Naive thymus-derived CD8-positive, alpha-beta T cell (primary cell): ENCODE measurements around the gene CES3. TPM values are rescaled to one million over a fixed set of nuclear protein-coding genes. Genes with fewer than 3 reads are reported as not detected.
"Not testable (repeated sequence)": the region's sequence is repeated elsewhere in the genome, so short reads cannot be mapped to it uniquely, and the experiment has no call there.

ENCODE experiments used
- ATAC-seq, 2 donors: fragments of 150-1000 bp; cut with Tn5 transposase in 1 of 2; sonication (Bioruptor Pico), chemical (Tn5 transposase) in 1 of 2; 1 replicate in 1 of 2; 2 replicates in 1 of 2; pipeline ENCODE4 v1.10.0; 2021; ENCODE audit warnings: mild to moderate bottlenecking in 2 of 2, moderate library complexity in 2 of 2
- POLR2A ChIA-PET: fragments of 350-600 bp; sonication (Branson Sonifier 250); formaldehyde crosslinking; loops from one replicate; lab custom pipeline; 2021; ENCODE audit warnings: antibody characterized with exemption; lab: Charles Lee
- DNase-seq, 10 donors: peaks; one replicate each; pipeline versions ENCODE4 v3.0.0 to v3.0.0-alpha.2; 2020 to 2022
- H3K27ac Mint-ChIP-seq, 10 donors: one replicate each; pipeline ENCODE4 v1.8.0; 2020 to 2022; ENCODE audit warnings: mild to moderate bottlenecking in 10 of 10, mixed read lengths in 10 of 10, moderate library complexity in 4 of 10, inconsistent platforms in 1 of 10
- H3K27me3 Mint-ChIP-seq, 5 donors: one replicate each; pipeline ENCODE4 v1.8.0; 2021 to 2022; ENCODE audit warnings: mixed read lengths in 5 of 5
- H3K36me3 Mint-ChIP-seq, 3 donors: one replicate each; pipeline ENCODE4 v1.8.0; 2020 to 2022; ENCODE audit warnings: mixed read lengths in 3 of 3, mild to moderate bottlenecking in 2 of 3, inconsistent platforms in 1 of 3
- H3K4me1 Mint-ChIP-seq, 4 donors: one replicate each; pipeline ENCODE4 v1.8.0; 2021 to 2022; ENCODE audit warnings: mixed read lengths in 4 of 4
- H3K4me3 Mint-ChIP-seq, 10 donors: one replicate each; pipeline ENCODE4 v1.8.0; 2020 to 2022; ENCODE audit warnings: mild to moderate bottlenecking in 10 of 10, mixed read lengths in 10 of 10, moderate library complexity in 6 of 10, inconsistent platforms in 1 of 10
- H3K9me3 Mint-ChIP-seq, 9 donors: one replicate each; pipeline ENCODE4 v1.8.0; 2020 to 2022; ENCODE audit warnings: mixed read lengths in 9 of 9, mild to moderate bottlenecking in 3 of 9, inconsistent platforms in 1 of 9, moderate library complexity in 1 of 9
- polyA plus RNA-seq, 3 donors: library from polyadenylated mRNA; unstranded; fragments of 300-500 nt; fragmentation: Illumina TruSeq; gene quantifications; one replicate each; pipeline ENCODE4 v1.2.3, GENCODE V29; 2021
- total RNA-seq, 8 experiments: library from RNA in 2 of 8; stranded (reverse) in 2 of 8; gene quantifications; one replicate each; pipeline ENCODE4 v1.2.3 and lab custom pipeline; 2021 to 2026

Gene CES3
- total and polyA plus RNA-seq, 5 experiments from 2014 or later: 0.10 to 0.16 TPM; not detected in 3

DNA sequence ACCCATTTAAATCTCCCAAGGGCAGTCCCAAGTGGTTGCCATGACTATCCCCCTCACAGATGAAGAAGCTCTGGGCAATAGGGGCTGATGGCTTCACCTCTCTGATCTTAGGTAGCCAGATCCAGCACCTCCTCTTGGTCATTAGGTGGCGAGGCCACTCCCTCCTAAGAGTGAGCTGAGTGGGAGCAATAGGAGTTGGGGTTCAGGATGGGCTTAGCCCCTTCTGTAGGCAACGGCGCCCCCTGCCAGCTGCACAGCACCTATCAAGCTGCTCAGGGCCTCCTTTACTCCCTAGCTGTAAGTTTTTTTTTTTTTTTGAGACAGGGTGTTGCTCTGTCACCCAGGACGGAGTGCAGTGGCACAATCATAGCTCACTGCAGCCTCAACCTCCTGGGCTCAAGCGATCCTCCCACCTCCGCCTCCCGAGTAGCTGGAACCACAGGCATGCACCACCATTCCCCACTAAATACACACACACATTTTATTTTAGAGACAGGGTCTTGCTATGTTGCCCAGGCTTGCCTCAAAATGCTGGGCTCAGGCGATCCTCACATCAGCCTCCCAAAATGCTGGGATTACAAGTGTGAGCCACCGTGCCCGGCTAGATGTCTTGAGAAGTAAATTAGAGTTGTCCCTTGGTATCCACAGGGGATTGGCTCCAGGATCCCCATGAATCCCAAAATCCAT lies 32.2 kb upstream of the CES3 start:
- peaks cover 19 to 33% (median 29%) of the 10 kb centered on the region in 4 donors for H3K4me1 Mint-ChIP-seq
- POLR2A ChIA-PET: interaction anchor here (0.5 kb wide), 1 partner anchor 247 kb away, joined by 3 read pairs; no protein-coding TSS in a partner anchor
- no peak overlapping the region for H3K4me3 Mint-ChIP-seq
- H3K9me3 Mint-ChIP-seq: no peaks in the 10 kb centered on the region
- peaks cover 3 to 21% (median 9%) of the 10 kb centered on the region in 5 donors for H3K27me3 Mint-ChIP-seq
- peaks cover 0 to 22% (median 3%) of the 10 kb centered on the region in 3 donors for H3K36me3 Mint-ChIP-seq
- peak in 1 of 10 donors; percentile 17 for DNase-seq
- H3K27ac Mint-ChIP-seq: peak overlapping the region in 1 of 10 donors; percentile 72
- peak in 1 of 2 donors; percentile 29 for ATAC-seq

DNA sequence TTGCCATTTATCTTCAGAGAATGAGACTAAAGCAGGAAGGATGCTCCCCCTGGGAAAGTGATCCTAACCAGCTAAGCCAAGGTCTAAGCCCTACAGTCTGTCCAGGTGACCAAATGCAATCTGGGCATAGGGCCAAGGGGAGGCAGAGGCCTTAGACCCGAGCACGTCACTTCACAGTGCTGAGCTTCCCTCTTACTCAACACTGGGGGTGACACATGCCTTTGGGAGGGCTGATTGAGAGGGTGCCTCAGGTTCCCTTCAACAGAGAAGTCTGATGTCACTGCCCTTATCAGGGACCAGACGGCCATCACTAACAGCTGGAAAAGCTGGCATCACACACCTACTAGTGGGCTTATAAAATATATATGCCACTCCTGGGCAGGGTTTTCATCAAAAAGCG lies 30.9 kb upstream of the CES3 start:
- ATAC-seq (no peak), DNase-seq (no peak)
- POLR2A ChIA-PET: interaction anchor here (1.4 kb wide), 1 partner anchor 11 kb away, joined by 4 read pairs; no protein-coding TSS in a partner anchor
- H3K36me3 Mint-ChIP-seq: peaks cover 0 to 24% (median 5%) of the 10 kb centered on the region in 3 donors
- H3K27ac Mint-ChIP-seq: peak overlapping the region in 1 of 10 donors; percentile 12
- peaks cover 0 to 12% (median 5%) of the 10 kb centered on the region in 5 donors for H3K27me3 Mint-ChIP-seq
- H3K4me3 Mint-ChIP-seq: peak overlapping the region in 2 of 10 donors; percentile 2 to 12
- H3K4me1 Mint-ChIP-seq: peaks cover 25 to 43% (median 37%) of the 10 kb centered on the region in 4 donors
- H3K9me3 Mint-ChIP-seq: no peaks in the 10 kb centered on the region

- Mint-ChIP-seq H3K27ac (peak overlapping the region; percentile 2 to 99 (median 75)), H3K9me3 (no peaks in the 10 kb centered on the region), H3K4me1 (peaks cover 32 to 50% (median 45%) of the 10 kb centered on the region in 4 donors), H3K4me3 (peak overlapping the region in 8 of 10 donors; percentile 11 to 99 (median 82)), H3K27me3 (no peaks in the 10 kb centered on the region), H3K36me3 (peaks cover 0 to 29% (median 5%) of the 10 kb centered on the region in 3 donors)
- ATAC-seq (no peak), DNase-seq (no peak)
- POLR2A ChIA-PET: no interaction called here
These were observed 29.4 kb upstream of the CES3 start for GRCh38 chr16:66931665-66932064.

DNA sequence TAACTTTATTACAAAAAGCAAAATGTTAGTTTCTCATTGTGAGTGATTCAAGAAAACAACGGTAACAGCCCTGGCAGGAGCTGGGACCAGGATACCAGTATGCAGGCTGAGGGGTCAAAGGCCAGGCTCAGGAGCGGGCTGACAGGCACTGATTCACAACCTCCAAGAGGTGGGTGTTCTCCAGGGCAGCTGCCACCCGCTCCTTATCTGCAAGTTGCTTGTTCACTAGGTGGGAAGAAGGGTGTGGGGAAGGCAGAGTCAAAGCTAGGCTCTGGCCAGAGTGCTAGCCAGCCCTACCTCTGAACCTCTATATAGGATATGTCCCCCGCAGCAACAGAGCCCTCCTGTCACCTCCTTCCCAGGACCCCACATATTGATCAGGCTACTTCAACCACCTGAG lies 29.0 kb upstream of the CES3 start:
- Mint-ChIP-seq H3K36me3 (peaks cover 0 to 30% (median 5%) of the 10 kb centered on the region in 3 donors), H3K4me1 (peaks cover 33 to 54% (median 48%) of the 10 kb centered on the region in 4 donors)
- ATAC-seq: no peak

GRCh38 chr16:66933776-66934137 lies 27.3 kb upstream of the CES3 start:
- Mint-ChIP-seq H3K4me1 (peaks cover 41 to 66% (median 57%) of the 10 kb centered on the region in 4 donors), H3K27ac (peak overlapping the region; percentile 95 to 99 (median 99))

More for the DNA sequence above, 29.0 kb upstream of the CES3 start:
- no peaks in the 10 kb centered on the region for H3K9me3 Mint-ChIP-seq
- H3K27ac Mint-ChIP-seq: peak overlapping the region; percentile 2 to 99 (median 99)
- no peak for DNase-seq
- H3K27me3 Mint-ChIP-seq: no peaks in the 10 kb centered on the region
- peak overlapping the region; percentile 96 to 100 (median 98) for H3K4me3 Mint-ChIP-seq
- POLR2A ChIA-PET: no interaction called here

DNA sequence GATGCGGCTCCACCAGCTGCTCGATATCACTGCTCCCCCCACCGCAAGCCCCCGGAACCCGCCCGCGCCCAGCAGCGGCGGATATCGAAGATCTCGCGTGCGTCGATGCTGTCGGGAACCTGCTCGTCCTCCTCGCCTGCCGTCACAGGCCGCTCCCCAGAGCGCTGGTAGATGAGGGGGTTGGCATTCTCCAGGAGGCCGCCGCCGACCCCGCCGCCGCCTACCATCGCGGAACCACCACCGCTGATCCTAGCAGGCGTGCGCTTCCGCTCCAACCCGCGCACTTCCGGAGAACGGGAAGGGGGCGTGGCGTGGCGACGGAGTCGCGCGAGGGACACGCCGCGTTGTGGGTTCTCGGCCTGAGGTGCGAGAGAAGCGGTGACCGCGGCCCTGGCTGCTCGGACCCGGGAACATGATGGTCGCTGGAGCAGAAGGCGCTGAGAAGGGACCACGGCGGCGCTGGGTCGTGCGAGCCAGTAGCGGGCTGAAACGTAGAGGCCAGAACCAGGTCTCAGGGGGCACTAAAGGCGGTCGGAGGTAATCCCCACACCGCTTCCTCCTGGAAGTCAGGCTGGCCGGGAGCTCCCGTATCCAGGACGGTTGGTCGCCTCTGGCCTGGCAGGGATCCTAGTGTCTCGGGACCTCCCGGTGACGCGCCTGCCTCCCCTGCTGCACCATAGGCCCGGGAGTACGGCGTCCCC lies 26.8 kb upstream of the CES3 start, which contains the start of gene CIAO2B:
CIAO2B (minus strand) TSS at position 265 of the 701 bp plus-strand sequence; CDS start at position 227, 38 bp downstream.
- ATAC-seq: peak; percentile 90 to 95
- no peaks in the 10 kb centered on the region for H3K9me3 Mint-ChIP-seq
- POLR2A ChIA-PET: interaction anchor here (0.9 to 2.7 kb wide), 5 partner anchors 9 to 313 kb away, joined by 3 to 9 read pairs (median 3); partner anchors contain the start of genes FHOD1 and NAE1
- H3K4me3 Mint-ChIP-seq: peak within 1 kb of the TSS; percentile 96 to 100 (median 98)
- H3K27me3 Mint-ChIP-seq: no peaks in the 10 kb centered on the region
- peak; percentile 84 to 94 (median 90) for DNase-seq
- peak within 1 kb of the TSS; percentile 95 to 99 (median 99) for H3K27ac Mint-ChIP-seq
- H3K4me1 Mint-ChIP-seq: peaks cover 41 to 68% (median 57%) of the 10 kb centered on the region in 4 donors
- H3K36me3 Mint-ChIP-seq: peaks cover 0 to 46% (median 5%) of the 10 kb centered on the region in 3 donors

More at GRCh38 chr16:66933776-66934137, 27.3 kb upstream of the CES3 start:
- Mint-ChIP-seq H3K27me3 (no peaks in the 10 kb centered on the region), H3K9me3 (no peaks in the 10 kb centered on the region), H3K4me3 (peak overlapping the region; percentile 96 to 100 (median 98)), H3K36me3 (peaks cover 0 to 41% (median 5%) of the 10 kb centered on the region in 3 donors)
- ATAC-seq: peak in 1 of 2 donors; percentile 43
- POLR2A ChIA-PET: interaction anchor here (0.9 to 2.7 kb wide), 7 partner anchors 10 to 314 kb away, joined by 3 to 9 read pairs (median 3); partner anchors contain the start of genes FHOD1, NAE1 and PDP2
- peak in 1 of 10 donors; percentile 26 for DNase-seq

DNA sequence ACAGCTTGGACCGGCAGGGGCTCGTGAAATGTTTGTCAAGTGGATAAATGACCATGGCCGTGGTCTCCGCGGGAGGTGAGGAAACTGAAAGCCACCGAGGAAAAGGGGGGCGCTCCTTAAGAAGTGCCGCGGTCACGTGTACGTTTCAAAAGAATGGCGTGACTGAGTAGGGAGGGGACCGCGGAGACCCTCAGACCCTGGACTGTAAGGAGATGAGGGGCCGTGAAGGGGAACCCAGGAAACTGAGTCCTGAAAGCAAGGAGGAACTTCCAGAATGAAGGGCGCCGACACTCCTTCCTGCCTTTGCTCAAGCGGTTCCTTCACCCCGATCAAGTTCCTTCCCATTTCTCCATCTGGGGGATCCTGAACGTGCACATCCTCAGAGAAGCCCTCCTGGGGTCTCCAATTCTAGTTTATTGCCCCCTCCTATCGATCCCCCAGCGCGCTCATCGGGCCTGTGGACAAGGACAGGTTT lies 26.2 kb upstream of the CES3 start:
- H3K27me3 Mint-ChIP-seq, ATAC-seq, H3K9me3 Mint-ChIP-seq, DNase-seq: not testable (repeated sequence)
- POLR2A ChIA-PET: interaction anchor here (2.3 to 2.7 kb wide), 2 partner anchors 9 to 105 kb away, joined by 6 to 9 read pairs; partner anchors contain the start of gene NAE1
- Mint-ChIP-seq H3K27ac (peak overlapping the region; percentile 95 to 99 (median 99)), H3K4me3 (peak overlapping the region; percentile 96 to 100 (median 98)), H3K36me3 (peaks cover 0 to 52% (median 5%) of the 10 kb centered on the region in 3 donors), H3K4me1 (peaks cover 41 to 68% (median 57%) of the 10 kb centered on the region in 4 donors)

DNA sequence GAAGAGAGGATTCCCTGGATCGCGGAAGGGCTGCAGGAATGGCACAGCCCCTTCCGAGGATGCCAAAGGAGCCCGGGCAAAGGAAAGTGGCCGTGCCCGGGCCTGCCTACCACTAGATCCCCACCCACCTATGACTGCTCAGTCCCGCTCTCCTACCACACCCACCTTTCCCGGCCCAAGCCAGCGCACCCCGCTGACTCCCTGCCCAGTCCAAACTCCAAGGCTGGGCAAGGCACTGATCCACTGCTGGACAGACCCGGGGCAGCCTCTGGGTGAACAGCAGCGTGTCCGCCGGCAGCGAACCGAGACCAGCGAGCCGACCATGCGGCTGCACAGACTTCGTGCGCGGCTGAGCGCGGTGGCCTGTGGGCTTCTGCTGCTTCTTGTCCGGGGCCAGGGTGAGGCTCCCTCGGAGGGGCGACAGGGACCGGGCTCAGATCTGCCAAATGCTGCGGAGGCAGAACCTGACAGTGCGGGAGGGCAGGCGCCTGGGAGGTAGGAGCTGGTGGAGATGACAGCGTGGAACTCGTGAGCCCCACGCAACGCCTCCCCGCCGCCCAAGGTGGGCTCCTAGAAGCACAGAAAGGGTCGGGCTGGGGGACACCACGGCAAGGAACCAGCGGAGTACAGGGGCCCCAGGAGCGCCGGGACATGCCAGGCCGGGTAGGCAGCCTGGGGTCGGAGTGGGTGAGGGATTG lies 25.6 kb upstream of the CES3 start, which contains the start of gene CES2:
CES2 (plus strand) TSS at position 203 of the 698 bp plus-strand sequence; CDS start at position 323, 120 bp downstream.
- H3K9me3 Mint-ChIP-seq: no peaks in the 10 kb centered on the region
- peaks cover 0 to 57% (median 5%) of the 10 kb centered on the region in 3 donors for H3K36me3 Mint-ChIP-seq
- H3K4me1 Mint-ChIP-seq: peaks cover 41 to 68% (median 57%) of the 10 kb centered on the region in 4 donors

GRCh38 chr16:66936462-66936861 lies 24.6 kb upstream of the CES3 start:
- ATAC-seq: no peak
- Mint-ChIP-seq H3K27me3 (no peaks in the 10 kb centered on the region), H3K27ac (peak overlapping the region in 9 of 10 donors; percentile 16 to 99 (median 76)), H3K4me3 (peak overlapping the region; percentile 38 to 100 (median 98)), H3K4me1 (peaks cover 41 to 68% (median 57%) of the 10 kb centered on the region in 4 donors), H3K9me3 (no peaks in the 10 kb centered on the region), H3K36me3 (peaks cover 0 to 58% (median 5%) of the 10 kb centered on the region in 3 donors)
- no peak for DNase-seq
- POLR2A ChIA-PET: no interaction called here

More for the DNA sequence above, 25.6 kb upstream of the CES3 start, which contains the start of gene CES2:
- Mint-ChIP-seq H3K27ac (peak within 1 kb of the TSS; percentile 95 to 99 (median 99)), H3K4me3 (peak within 1 kb of the TSS; percentile 96 to 100 (median 98)), H3K27me3 (no peaks in the 10 kb centered on the region)
- no peak for ATAC-seq
- POLR2A ChIA-PET: interaction anchor here (2.3 to 2.7 kb wide), 2 partner anchors 8 to 105 kb away, joined by 6 to 9 read pairs; partner anchors contain the start of gene NAE1
- peak in 1 of 10 donors; percentile 61 for DNase-seq

DNA sequence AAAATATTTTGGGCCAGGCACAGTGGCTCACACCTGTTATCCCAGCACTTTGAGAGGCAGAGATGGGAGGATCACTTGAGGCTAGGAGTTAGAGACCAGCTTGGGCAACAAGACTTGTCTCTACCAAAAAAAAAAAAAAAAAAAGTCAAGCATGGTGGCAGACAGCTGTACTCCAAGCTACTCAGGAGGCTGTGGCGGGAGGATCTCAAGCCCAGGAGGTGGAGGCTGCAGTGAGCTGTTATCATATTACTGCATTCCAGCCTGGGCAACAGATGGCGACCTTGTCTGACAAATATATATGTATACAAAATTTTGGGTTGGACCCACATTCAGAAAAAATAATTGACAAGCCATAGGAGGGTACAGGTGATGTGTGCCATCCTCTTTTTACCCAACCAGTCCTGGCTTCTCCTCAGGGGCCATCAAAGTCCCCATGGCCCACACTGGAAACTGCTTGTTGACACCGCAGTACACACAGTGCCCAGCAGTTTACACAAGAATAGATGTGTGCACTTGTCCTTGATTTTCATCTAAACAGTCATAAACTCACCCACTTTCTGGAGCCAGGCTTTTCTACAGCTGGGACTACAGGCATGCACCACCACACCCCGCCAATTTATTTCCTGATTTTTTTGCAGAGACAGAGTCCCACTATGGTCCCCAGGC lies 24.0 kb upstream of the CES3 start:
- DNase-seq (no peak), ATAC-seq (no peak)
- peak overlapping the region in 9 of 10 donors; percentile 27 to 82 (median 66) for H3K27ac Mint-ChIP-seq
- peak overlapping the region; percentile 38 to 100 (median 97) for H3K4me3 Mint-ChIP-seq
- peaks cover 0 to 59% (median 2%) of the 10 kb centered on the region in 3 donors for H3K36me3 Mint-ChIP-seq
- no peaks in the 10 kb centered on the region for H3K27me3 Mint-ChIP-seq
- H3K4me1 Mint-ChIP-seq: peaks cover 41 to 63% (median 52%) of the 10 kb centered on the region in 4 donors
- no peaks in the 10 kb centered on the region for H3K9me3 Mint-ChIP-seq
- POLR2A ChIA-PET: no interaction called here
